Measurements from ENCODE around the gene TRPM4.

Gene TRPM4

DNA sequence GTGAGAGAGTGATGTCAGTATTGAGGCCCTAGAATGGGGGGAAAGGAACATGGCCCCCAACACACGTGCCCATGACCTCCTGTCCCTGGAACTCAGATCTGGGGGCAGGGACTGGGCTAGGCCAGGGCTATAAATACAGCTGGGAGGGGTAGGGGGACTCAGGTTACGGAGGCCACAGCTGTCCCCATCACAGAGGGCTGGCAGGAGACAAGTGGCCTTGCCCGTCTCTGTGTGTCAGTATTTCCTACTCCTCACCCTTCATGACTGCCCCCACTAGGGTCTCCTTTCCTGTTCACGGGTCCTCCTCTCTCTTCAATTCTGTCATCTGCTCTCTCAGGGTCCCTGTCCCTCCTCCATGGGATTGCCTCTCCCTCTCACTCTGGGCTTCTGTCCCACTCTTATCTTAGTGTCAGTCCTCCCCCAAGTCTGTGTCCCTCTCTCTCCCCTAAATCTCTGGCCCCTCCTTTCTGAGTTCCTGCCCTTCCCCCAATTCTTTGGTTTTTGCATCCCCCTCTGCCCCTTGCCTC lies 1.7 kb upstream of the TRPM4 start:
- Histone ChIP-seq H3K27ac (no peak overlapping the region), H3K27me3 (peaks cover 98% of the 10 kb centered on the region), H3K4me3 (ENCODE audit: low read depth in 1 of 2, low read length in 1 of 2) (no peak overlapping the region), H3K9me3 (no peaks in the 10 kb centered on the region), H3K36me3 (no peaks in the 10 kb centered on the region), H3K4me1 (ENCODE audit: control insufficient read depth in 1 of 2, insufficient read depth in 1 of 2, low read depth in 1 of 2, low read length in 1 of 2) (peaks cover 0 to 3% of the 10 kb centered on the region in 2 experiments)
- TF ChIP-seq, protein P1, sequence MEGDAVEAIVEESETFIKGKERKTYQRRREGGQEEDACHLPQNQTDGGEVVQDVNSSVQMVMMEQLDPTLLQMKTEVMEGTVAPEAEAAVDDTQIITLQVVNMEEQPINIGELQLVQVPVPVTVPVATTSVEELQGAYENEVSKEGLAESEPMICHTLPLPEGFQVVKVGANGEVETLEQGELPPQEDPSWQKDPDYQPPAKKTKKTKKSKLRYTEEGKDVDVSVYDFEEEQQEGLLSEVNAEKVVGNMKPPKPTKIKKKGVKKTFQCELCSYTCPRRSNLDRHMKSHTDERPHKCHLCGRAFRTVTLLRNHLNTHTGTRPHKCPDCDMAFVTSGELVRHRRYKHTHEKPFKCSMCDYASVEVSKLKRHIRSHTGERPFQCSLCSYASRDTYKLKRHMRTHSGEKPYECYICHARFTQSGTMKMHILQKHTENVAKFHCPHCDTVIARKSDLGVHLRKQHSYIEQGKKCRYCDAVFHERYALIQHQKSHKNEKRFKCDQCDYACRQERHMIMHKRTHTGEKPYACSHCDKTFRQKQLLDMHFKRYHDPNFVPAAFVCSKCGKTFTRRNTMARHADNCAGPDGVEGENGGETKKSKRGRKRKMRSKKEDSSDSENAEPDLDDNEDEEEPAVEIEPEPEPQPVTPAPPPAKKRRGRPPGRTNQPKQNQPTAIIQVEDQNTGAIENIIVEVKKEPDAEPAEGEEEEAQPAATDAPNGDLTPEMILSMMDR (IDR thresholded peaks at IDR 0.05) = no peak

DNA sequence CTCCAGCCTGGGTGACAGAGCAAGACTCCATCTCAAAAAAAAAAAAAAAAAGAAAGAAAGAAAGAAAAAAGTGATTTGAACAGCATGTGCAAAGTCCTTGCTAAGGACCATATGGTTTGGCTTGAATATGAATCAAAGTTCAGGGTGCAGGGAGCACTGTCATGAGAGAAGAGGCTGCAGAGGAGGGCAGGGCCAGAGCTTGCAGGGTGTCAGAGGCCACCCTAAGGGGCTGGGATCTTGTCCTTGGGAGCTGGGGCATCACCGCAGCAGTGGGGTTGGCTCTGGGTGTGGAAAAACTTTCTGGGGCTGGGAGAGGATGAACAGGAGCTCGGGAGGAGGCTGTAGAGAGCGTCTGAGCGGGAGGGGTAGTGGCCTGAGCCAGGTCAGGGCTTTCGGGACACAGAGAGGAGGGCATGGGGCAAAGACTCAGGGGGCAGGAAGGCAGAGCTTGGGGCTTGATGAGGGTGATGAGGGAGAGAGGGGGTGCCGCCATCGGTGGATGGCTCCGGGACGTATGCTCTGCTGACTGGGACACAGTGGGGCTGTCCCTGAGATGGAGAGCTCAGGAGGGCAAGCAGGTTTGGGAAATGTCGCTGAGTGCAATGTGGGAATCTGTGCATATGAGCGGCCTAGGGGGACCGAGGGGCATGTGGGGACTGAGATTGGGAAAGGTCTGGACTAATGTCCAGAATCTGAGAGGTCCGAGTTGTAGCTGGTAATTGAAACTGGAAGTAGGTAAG lies 3.0 kb downstream of the TRPM4 start:
- Histone ChIP-seq H3K27me3 (peaks cover 68% of the 10 kb centered on the region), H3K36me3 (no peaks in the 10 kb centered on the region), H3K4me3 (ENCODE audit: low read depth in 1 of 2, low read length in 1 of 2) (no peak overlapping the region), H3K4me1 (ENCODE audit: control insufficient read depth in 1 of 2, insufficient read depth in 1 of 2, low read depth in 1 of 2, low read length in 1 of 2) (no peaks in the 10 kb centered on the region), H3K9me3 (no peaks in the 10 kb centered on the region), H3K27ac (no peak overlapping the region)
- TF ChIP-seq, protein P1 (IDR thresholded peaks at IDR 0.05) = no peak

DNA sequence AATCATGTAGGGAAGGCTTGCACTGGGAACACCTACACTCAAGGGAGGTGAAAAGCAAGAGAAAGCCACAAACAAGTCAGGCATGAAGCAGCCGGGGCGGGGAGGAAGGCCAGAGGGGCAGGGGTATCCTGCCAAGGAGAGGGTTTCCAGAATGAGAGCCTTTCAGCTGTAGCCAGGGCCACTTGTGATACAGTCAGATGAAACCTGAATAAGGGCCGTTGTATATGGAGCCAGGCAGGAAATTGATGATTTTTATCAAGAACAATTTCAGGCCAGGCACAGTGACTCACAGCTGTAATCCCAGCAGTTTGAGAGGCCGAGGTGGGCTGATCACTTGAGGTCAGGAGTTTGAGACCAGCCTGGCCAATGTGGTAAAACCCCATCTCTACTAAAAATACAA lies 4.4 kb downstream of the TRPM4 start:
- H3K4me3 ChIP-seq (ENCODE audit: low read depth in 1 of 2, low read length in 1 of 2) = no peak overlapping the region
- TF ChIP-seq, protein P1 (IDR thresholded peaks at IDR 0.05) = no peak

GRCh38 chr19:49165111-49165750 lies 7.6 kb downstream of the TRPM4 start:
- Histone ChIP-seq H3K9me3 (no peaks in the 10 kb centered on the region), H3K27ac (no peak overlapping the region), H3K36me3 (no peaks in the 10 kb centered on the region), H3K4me3 (ENCODE audit: low read depth in 1 of 2, low read length in 1 of 2) (no peak overlapping the region), H3K4me1 (ENCODE audit: control insufficient read depth in 1 of 2, insufficient read depth in 1 of 2, low read depth in 1 of 2, low read length in 1 of 2) (no peaks in the 10 kb centered on the region), H3K27me3 (peaks cover 26% of the 10 kb centered on the region)
- TF ChIP-seq, protein P1 (IDR thresholded peaks at IDR 0.05) = no peak

More for the DNA sequence above, 4.4 kb downstream of the TRPM4 start:
- Histone ChIP-seq H3K36me3 (no peaks in the 10 kb centered on the region), H3K4me1 (ENCODE audit: control insufficient read depth in 1 of 2, insufficient read depth in 1 of 2, low read depth in 1 of 2, low read length in 1 of 2) (no peaks in the 10 kb centered on the region), H3K9me3 (no peaks in the 10 kb centered on the region), H3K27ac (no peak overlapping the region), H3K27me3 (peaks cover 58% of the 10 kb centered on the region)

DNA sequence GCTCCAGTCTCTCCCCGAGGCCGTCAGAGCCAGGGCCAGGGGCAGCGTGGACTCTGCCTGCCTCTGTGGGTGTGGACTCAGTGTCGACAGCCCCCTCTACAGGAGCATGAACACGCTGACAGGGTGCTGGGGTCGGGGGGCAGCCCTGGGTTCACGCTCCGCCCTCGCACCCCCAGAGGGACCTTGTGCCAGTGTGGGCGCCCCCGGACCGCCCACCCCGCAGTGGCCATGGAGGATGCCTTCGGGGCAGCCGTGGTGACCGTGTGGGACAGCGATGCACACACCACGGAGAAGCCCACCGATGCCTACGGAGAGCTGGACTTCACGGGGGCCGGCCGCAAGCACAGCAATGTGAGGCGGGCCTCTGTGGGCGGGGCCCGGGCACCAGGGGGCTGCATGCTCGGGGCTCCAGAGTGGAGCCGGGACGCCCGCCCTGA lies 8.3 kb downstream of the TRPM4 start:
- Histone ChIP-seq H3K27me3 (peaks cover 21% of the 10 kb centered on the region), H3K36me3 (no peaks in the 10 kb centered on the region), H3K4me3 (ENCODE audit: low read depth in 1 of 2, low read length in 1 of 2) (no peak overlapping the region), H3K9me3 (no peaks in the 10 kb centered on the region), H3K4me1 (ENCODE audit: control insufficient read depth in 1 of 2, insufficient read depth in 1 of 2, low read depth in 1 of 2, low read length in 1 of 2) (no peaks in the 10 kb centered on the region), H3K27ac (no peak overlapping the region)
- TF ChIP-seq, protein P1 (IDR thresholded peaks at IDR 0.05) = no peak
